MG63 (cell line): Measurements from ENCODE around the gene TLE2. TPM values are rescaled to one million over a fixed set of nuclear protein-coding genes. Genes with fewer than 3 reads are reported as not detected.
A peak's percentile ranks its signal among the peaks of the same experiment; 100 is the strongest.
"Not testable (repeated sequence)": the region's sequence is repeated elsewhere in the genome, so short reads cannot be mapped to it uniquely, and the experiment has no call there.

Experiments
- DNase-seq: peaks from one replicate; pipeline ENCODE4 v3.0.0-alpha.2; 2020
- H3K27me3 ChIP-seq: fragments of 250-450 bp; sonication (Bioruptor Pico); 2 replicates; pipeline ENCODE4 v1.5.1; 2020; ENCODE audit warnings: mild to moderate bottlenecking, moderate library complexity
- H3K36me3 ChIP-seq: fragments of 250-450 bp; sonication (Bioruptor Pico); 2 replicates; pipeline ENCODE4 v1.5.1; 2020; ENCODE audit warnings: mild to moderate bottlenecking, moderate library complexity
- H3K4me3 ChIP-seq: fragments of 250-450 bp; sonication (Bioruptor Pico); 2 replicates; pipeline ENCODE4 v1.5.1; 2020; ENCODE audit warnings: mild to moderate bottlenecking, moderate library complexity
- H3K9me3 ChIP-seq: fragments of 250-450 bp; sonication (Bioruptor Pico); 2 replicates; pipeline ENCODE4 v1.5.1; 2020; ENCODE audit warnings: mild to moderate bottlenecking, moderate library complexity
- total RNA-seq: library from RNA; depleted of rRNA; stranded (reverse); fragments of >200 nt; shearing (Covaris generic); gene quantifications from 2 replicates; pipeline ENCODE4 v1.2.3, GENCODE V29; 2014; ENCODE audit warnings: low replicate concordance

The TLE2 gene
- total RNA-seq, 1 experiment from 2014 or later: 4.1 TPM

GRCh38 chr19:3045885-3046697 lies 17.0 kb upstream of the TLE2 start:
- Histone ChIP-seq H3K4me3 (no peak overlapping the region), H3K27me3 (no peaks in the 10 kb centered on the region), H3K9me3 (no peaks in the 10 kb centered on the region), H3K36me3 (no peaks in the 10 kb centered on the region)
- no peak for DNase-seq

GRCh38 chr19:3045191-3045590 lies 16.1 kb upstream of the TLE2 start:
- H3K36me3 ChIP-seq: no peaks in the 10 kb centered on the region
- H3K9me3 ChIP-seq: no peaks in the 10 kb centered on the region
- no peak overlapping the region for H3K4me3 ChIP-seq
- H3K27me3 ChIP-seq: no peaks in the 10 kb centered on the region
- DNase-seq: no peak

DNA sequence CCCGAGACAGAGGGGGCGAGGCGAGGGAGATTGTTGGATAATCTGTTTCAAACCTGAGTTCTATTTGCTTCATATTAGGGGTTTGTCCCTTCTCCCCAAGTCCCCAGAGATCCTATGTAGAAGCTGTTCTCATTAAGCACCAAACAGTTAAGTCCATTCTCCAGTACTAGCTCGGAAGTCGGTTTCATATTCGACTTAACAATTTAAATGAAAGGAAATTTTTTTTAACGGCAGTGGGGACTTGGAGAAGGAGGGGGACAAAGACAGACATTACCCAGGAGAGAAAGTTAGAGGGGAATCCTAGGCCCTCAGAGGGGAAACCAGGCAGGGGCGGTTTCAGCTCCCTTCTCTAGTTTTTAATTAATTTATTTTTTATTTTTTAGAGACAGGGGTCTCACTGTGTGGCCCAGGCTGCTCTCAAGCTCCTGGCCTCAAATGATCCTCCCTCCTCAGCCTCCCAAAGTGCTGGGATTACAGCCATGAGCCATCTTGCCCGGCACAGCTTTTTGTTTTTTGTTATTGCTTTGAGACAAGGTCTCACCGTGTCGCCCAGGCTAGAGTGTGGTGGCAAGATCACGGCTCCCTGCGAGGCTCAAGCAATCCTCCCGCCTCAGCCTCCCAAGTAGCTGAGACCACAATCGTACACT lies 13.7 kb upstream of the TLE2 start:
- DNase-seq: no peak
- Histone ChIP-seq H3K36me3 (no peaks in the 10 kb centered on the region), H3K9me3 (no peaks in the 10 kb centered on the region), H3K27me3 (no peaks in the 10 kb centered on the region), H3K4me3 (no peak overlapping the region)

DNA sequence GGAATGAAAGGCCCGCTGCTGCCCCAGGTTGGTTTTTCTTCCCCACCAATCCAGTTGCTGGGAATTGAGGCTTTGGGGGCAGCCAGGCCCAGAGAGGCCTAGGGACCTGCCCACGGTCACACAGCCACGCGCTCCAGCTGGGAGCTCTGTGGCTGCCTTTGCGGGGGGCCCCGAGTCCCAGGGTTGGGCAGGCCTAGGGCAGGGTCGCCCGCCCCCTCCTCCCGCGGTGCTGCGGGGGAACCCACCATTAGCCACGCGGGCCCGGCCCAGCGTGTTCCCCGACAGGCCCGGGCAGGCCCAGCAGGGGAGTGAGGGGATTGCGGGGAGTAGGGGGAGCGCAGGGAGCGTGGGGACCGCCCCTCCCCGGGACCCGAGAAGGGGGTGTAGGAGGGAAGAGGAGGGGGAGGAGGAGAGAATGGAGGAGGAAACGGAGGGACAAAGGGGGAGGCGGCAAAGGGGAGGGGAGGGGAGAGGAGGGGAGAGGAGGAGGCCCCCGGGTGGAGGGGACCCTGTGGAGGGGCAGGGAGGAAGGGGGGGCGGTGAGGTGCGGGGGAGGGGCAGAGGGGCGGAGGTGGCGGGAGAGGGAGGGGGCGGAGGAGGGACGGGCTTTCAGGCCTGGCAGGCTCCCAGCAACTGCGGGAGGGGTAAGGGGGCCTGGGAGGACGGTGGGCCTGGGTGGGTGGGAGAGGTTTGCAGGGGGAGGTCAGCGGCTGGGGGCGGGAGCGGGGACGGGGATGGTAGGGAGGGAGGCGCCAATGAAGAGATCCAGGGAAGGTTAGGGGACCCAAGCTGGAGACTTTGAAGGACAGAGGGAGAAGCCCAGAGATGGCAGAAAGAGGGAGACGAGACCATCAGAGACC lies 12.9 kb upstream of the TLE2 start:
- Histone ChIP-seq H3K4me3 (no peak overlapping the region), H3K27me3 (no peaks in the 10 kb centered on the region)

GRCh38 chr19:3041327-3041726 lies 12.2 kb upstream of the TLE2 start:
- no peaks in the 10 kb centered on the region for H3K9me3 ChIP-seq
- no peaks in the 10 kb centered on the region for H3K27me3 ChIP-seq
- H3K36me3 ChIP-seq: no peaks in the 10 kb centered on the region
- no peak for DNase-seq
- H3K4me3 ChIP-seq: no peak overlapping the region

More for the DNA sequence above, 12.9 kb upstream of the TLE2 start:
- Histone ChIP-seq H3K9me3 (no peaks in the 10 kb centered on the region), H3K36me3 (no peaks in the 10 kb centered on the region)
- DNase-seq: no peak

DNA sequence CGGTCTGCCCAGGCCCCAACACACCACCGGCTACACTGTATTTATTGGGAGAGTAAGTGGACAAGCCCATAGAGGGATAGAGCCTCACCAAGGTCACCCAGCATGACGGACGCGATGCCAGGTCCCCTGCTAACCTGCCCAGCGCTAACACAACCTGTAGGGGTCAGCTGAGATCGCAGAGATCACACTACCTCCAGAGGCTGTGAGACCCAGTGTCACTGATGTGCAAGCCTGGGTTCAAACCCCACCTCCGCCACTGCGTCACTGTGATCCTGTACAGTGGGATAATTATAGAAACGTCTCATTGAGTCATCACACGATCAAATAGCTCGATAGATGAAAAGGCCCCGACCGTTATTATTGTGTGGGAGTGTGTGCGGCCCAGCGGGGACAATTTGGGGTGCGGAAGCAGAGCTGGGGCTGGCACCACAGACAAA lies 10.6 kb upstream of the TLE2 start:
- Histone ChIP-seq H3K9me3 (no peaks in the 10 kb centered on the region), H3K36me3 (no peaks in the 10 kb centered on the region), H3K4me3 (no peak overlapping the region), H3K27me3 (no peaks in the 10 kb centered on the region)
- no peak for DNase-seq

GRCh38 chr19:3039125-3039524 lies 10.0 kb upstream of the TLE2 start:
- no peaks in the 10 kb centered on the region for H3K27me3 ChIP-seq
- H3K4me3 ChIP-seq: no peak overlapping the region
- DNase-seq: no peak
- no peaks in the 10 kb centered on the region for H3K9me3 ChIP-seq
- no peaks in the 10 kb centered on the region for H3K36me3 ChIP-seq

GRCh38 chr19:3038214-3038613 lies 9.1 kb upstream of the TLE2 start:
- Histone ChIP-seq H3K9me3 (no peaks in the 10 kb centered on the region), H3K4me3 (no peak overlapping the region), H3K27me3 (no peaks in the 10 kb centered on the region), H3K36me3 (no peaks in the 10 kb centered on the region)
- DNase-seq: no peak

GRCh38 chr19:3036977-3037544 lies 8.0 kb upstream of the TLE2 start:
- H3K36me3 ChIP-seq, H3K27me3 ChIP-seq, H3K4me3 ChIP-seq, H3K9me3 ChIP-seq, DNase-seq: not testable (repeated sequence)

GRCh38 chr19:3036119-3036976 lies 7.3 kb upstream of the TLE2 start:
- peak; percentile 89 for DNase-seq
- no peaks in the 10 kb centered on the region for H3K27me3 ChIP-seq
- H3K9me3 ChIP-seq: no peaks in the 10 kb centered on the region
- H3K4me3 ChIP-seq: peak overlapping the region; percentile 55
- no peaks in the 10 kb centered on the region for H3K36me3 ChIP-seq

DNA sequence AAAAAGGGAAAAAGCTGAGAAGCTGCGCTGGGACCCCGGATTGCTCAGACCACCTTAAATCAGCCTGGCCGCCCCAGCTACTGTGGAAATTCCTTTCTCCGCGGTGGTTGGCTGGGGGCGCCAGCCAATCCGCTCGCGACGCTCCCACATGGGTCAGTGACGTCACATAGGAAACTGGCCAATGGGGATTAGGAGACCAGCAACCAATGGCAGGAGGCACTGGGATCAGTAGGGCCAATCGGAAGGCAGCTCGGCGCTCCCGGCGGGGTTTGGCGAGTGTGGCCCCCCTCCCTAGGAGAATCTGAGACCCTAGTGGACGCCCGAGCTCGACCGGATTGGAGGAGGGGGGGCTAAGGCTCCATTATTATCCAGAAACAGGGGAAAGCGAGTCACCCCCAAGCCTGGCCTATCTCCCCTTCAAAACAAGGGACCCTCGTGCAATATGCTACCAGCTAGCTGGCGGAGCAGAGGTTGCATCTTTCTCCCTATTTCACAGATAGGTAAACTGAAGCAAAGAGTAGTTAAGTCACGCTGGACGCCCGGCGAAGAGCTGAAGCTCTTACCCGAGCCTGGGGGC lies 6.5 kb upstream of the TLE2 start:
- H3K36me3 ChIP-seq: no peaks in the 10 kb centered on the region
- peak; percentile 96 for DNase-seq
- H3K9me3 ChIP-seq: no peaks in the 10 kb centered on the region
- H3K27me3 ChIP-seq: no peaks in the 10 kb centered on the region
- peak overlapping the region; percentile 55 for H3K4me3 ChIP-seq

GRCh38 chr19:3034656-3035541 lies 5.8 kb upstream of the TLE2 start:
- Histone ChIP-seq H3K9me3 (no peaks in the 10 kb centered on the region), H3K36me3 (no peaks in the 10 kb centered on the region), H3K4me3 (peak overlapping the region; percentile 55), H3K27me3 (no peaks in the 10 kb centered on the region)
- no peak for DNase-seq

- DNase-seq: no peak
- Histone ChIP-seq H3K4me3 (no peak overlapping the region), H3K36me3 (no peaks in the 10 kb centered on the region)
Observed at GRCh38 chr19:3034406-3034655, 5.3 kb upstream of the TLE2 start.

DNA sequence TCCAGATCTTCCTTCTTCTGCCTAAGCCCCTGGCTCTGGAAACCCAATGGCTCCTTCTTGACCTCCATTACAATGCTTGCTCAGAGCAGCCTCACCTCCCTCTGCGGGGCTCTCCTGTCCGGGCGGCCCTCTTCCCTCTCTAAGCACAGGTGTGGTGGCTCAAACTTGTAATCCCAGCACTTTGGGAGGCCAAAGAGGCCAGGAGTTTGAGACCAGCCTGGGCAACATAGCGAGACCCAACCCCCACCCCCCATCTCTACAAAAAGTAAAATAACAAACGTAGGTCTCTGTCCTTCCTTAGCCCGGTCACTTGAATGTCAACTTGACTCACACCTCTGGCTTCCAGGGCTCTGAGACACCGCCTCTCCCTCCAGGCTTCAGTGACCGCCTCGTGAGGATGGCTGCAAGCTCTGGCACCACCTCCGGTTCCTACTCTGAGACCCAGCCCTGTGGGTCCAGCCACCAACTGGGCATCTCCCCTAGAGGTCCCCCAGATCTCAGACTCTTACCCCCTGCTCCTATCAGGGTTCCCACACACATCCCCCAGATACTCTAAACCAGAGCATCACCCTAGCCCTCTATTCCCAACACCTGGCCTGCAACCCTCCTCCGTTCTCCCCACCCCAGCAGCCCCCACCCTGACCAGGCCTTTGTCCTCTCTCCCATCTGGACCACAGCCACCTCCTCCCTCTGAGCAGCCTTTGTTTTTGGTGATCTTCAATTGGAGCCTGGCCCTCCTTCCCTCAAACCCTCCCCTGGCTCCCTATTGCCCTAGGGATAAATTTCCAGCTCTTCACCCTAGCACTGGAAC lies 4.7 kb upstream of the TLE2 start:
- Histone ChIP-seq H3K4me3 (no peak overlapping the region), H3K9me3 (no peaks in the 10 kb centered on the region), H3K36me3 (no peaks in the 10 kb centered on the region), H3K27me3 (no peaks in the 10 kb centered on the region)
- no peak for DNase-seq

More at GRCh38 chr19:3034406-3034655, 5.3 kb upstream of the TLE2 start:
- no peaks in the 10 kb centered on the region for H3K9me3 ChIP-seq
- no peaks in the 10 kb centered on the region for H3K27me3 ChIP-seq

- Histone ChIP-seq H3K9me3 (no peaks in the 10 kb centered on the region), H3K4me3 (no peak overlapping the region), H3K27me3 (no peaks in the 10 kb centered on the region), H3K36me3 (no peaks in the 10 kb centered on the region)
- no peak for DNase-seq
Observed at GRCh38 chr19:3031607-3031867, 2.5 kb upstream of the TLE2 start.
